NCI-H1694 (cell line): ENCODE data around the gene NFYC.
A peak's percentile ranks its signal among the peaks of the same experiment; 100 is the strongest.
"Not testable (repeated sequence)": the region's sequence is repeated elsewhere in the genome, so short reads cannot be mapped to it uniquely, and the experiment has no call there.

Source experiments
- DNase-seq: peaks from one replicate; lab custom pipeline; 2025; lab: John Stamatoyannopoulos, UW

NFYC gene

GRCh38 chr1:40706626-40707025 is 15.1 kb downstream of the NFYC start:
- DNase-seq: no peak

- DNase-seq: no peak
These were observed 17.2 kb downstream of the NFYC start for GRCh38 chr1:40708750-40709099.

GRCh38 chr1:40709100-40709801 is 17.7 kb downstream of the NFYC start:
- DNase-seq: peak; percentile 63

DNA sequence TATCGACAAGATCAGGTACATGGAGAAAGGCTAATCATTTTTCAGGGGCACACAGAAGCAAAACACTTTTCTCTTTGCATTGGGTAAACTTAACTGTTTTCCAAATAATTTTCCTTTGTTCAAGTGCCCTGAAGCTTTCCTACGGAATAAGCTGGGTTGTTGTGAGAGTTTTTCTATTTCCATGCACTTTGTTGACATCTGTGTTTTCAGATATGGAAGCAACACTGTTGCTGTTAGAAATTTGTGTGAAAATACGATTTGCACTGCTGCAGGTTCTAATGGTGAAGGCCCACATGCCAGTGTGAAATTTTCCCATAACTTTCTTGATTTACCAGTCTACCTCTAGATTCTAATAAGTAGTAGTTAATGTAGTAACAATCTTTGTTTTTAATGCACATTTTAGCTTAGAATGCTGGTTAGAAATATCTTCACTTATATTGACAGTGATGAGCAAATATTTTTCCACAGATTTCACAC is 18.3 kb downstream of the NFYC start:
- no peak for DNase-seq

- no peak for DNase-seq
These were observed 19.2 kb downstream of the NFYC start for GRCh38 chr1:40710581-40711315.

DNA sequence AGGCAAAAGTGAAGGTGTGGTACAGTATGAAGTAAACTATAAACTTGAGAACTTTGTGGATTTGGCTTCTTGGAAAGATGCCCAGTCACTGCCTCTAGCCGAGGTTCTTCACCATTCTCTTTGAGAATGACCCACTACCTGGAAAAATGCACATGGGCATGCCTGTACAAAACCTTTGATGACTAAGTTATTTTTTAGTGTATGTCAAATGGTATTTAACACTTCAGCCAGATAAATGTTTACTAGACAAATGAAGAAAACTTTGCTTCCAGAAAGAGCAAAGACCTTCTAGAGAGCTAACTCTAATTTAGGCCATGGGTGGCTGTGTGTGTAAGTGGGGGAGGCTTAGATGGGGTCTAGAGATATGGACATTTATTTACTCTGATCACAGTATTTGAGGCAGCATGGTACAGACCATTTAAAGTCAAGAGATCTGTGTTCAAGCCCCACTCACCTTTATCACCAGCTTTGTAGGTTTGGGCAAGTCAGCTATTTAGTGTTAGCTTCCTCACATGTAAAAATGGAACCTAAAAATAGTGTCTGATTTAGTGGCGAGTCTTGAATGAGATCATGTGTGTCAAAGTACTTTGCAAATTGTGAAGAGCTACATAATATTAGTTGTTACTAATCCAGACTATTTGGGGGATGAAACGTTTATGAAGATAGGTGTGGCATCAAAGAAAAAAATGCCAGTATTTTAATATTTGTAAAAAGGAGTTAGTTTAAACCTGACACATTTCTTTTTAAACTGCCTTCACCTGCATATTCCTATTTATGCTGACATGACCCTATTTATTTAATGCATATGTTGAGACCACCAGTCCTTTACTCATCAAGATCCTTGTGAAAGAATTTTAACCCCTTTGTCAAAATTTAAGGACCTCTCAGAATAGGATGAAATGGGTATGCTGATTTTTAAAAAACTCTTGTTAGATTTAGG is 20.2 kb downstream of the NFYC start:
- DNase-seq: no peak

DNA sequence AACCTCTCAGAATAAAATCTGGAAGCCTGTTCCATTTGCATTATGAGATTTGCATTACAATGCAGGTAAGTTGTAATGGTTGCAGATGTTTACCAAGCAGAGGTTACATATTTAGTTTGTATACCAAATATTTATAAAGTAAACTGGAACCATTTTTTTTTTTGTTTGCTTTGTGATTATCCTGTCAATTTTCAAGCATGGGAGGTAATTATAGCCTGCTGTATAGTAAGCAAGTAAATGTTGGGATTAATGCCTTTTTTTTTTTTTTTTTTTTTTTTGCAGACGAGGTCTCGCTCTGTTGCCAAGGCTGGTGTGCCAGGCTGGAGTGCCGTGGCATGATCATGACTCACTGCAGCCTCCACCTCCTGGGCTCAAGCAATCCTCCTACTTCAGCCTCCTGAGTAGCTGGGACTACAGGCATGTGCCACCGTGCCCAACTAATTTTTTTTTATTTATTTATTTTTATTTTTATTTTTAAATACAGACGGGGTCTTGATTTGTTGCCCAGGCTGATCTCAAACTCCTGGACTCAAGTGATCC is 21.0 kb downstream of the NFYC start:
- DNase-seq: no peak

DNA sequence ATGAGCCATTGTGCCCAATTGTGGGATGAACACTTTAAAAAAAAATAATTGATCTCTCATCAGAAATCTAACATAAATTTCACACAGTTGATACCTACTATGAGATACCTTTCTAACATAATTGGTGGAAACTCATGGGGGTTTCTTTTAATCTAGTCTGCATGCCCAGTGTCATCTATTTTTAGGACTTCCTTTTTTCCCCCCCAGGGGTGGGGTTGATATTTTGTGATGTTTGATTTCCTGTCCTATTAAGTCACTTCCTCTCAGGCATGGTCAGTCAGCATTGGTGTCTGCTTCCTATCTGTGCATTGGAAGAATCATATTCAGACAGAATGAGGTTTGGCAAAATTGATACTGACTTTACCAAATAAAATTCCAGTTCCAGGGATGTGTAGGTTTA is 21.5 kb downstream of the NFYC start:
- no peak for DNase-seq

DNA sequence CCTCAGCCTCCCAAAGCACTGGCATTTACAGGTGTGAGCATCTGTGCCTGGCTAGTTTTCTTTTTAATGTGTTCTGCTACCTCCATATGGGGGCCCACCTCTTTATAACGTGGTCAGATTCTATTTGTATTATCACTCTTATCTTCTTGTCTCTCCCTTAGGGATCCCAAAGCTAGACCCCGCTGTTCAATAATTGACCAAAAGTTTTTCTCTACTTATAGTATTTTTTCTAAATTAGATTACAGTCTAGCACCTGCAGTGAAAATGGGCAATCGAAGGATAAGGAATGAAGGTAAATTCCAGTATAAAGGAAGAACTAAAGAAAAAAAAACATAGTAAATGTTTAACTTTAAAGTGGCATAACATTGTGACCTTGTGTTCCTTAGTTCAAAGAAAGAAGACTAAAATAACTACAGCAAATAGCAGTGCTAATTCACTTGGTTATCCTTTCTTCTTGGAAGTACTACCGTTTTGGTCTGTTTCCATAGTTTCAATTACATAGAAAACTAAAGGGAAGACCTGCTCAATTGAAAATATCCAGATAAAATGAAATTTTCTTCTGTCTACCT is 24.1 kb downstream of the NFYC start:
- DNase-seq: no peak

GRCh38 chr1:40717065-40717464 is 25.6 kb downstream of the NFYC start:
- no peak for DNase-seq

DNA sequence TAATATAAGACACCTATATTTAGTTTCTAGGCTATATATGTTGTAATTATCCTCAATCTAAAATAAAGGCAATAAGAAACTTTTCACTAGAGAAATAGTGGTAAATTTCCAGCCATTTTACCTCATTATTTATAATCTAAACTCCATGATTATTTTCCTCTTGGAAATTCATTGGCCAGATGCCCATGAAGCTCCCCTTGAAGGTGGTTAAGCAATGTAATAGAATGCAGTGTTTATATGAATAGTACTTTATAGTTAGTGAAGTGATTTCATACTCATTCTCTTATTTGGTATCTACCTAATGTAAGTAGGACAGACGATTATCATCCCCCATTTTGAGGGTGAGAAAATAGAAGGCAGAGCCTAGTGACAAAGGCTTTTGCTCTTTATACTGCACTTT is 26.5 kb downstream of the NFYC start:
- no peak for DNase-seq

DNA sequence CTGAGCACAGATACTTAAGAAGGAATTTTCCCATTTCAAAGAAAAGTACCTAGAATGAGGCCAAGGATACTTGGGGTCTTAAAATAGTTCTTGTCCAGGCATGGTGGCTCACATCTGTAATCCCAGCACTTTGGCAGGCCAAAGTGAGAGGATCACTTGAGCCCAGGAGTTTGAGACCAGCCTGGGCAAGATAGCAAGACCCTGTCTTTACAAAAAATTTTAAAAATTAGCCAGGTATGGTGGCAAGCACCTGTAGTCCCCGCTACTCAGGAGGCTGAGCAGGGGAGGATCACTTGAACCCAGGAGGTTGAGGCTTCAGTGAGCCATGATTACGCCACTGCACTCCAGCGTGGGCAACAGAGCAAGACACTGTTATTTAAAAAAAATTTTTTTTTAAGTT is 29.0 kb downstream of the NFYC start:
- no peak for DNase-seq

- no peak for DNase-seq
These were observed 31.1 kb downstream of the NFYC start for GRCh38 chr1:40722622-40723021.

DNA sequence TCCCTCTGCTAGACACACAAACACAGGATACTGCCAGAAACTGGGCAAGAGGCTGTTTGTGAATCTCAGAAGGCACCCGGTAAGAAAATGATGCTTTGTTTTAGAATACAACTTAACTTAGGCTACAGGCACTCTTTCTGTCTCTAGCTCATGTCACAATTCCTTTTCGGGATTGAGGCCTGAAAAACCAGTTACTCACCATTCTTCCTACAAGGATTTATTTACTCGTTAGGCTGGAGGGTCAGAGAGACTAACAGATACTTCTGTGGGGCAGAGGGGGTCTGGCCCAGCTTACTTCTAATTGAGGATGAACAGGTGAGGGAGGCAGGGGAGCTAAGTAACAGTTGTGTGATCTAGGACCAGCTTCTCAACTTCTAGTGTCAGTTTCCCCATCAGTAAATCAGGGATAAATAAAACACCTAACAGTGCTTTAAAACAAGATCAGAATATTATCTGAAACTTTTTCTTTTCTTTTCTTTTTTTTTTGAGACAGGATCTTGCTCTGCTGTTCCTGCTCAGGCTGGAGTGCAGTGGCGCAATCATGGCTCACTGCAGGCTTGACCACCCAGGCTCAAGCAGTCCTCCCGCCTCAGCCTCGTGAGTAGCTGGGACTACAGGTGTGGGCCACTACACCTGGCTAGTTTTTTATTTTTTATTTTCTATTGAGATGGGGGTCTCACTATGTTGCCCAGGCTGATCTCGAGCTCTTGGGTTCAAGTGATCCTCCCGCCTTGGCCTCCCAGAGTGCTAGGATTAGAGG is 31.9 kb downstream of the NFYC start:
- DNase-seq: no peak

GRCh38 chr1:40727662-40728061 is 36.2 kb downstream of the NFYC start:
- not testable (repeated sequence) for DNase-seq

DNA sequence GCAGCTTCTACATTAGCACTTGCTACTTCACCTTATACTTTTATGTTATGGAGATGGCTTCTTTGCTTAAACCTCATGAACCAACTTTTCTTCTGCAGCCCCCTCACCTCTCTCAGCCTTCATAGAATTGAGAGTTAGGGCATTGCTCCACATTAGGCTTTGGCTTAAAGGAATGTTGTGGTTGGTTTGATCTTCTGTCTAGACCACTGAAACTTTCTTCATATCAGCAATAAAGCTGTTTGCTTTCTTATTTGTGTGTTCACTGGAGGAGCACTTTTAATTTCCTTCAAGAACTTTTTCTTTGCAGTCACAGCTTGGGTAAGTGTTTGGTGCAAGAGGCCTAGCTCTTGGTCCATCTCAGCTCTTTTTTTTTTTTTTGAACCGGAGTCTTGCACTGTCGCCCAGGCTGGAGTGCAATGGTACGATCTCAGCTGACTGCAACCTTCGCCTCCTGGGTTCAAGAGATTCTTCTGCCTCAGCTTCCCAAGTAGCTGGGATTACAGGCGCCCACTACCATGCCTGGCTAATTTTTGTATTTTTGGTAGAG is 37.9 kb downstream of the NFYC start:
- not testable (repeated sequence) for DNase-seq

GRCh38 chr1:40732756-40733301 is 41.3 kb downstream of the NFYC start:
- no peak for DNase-seq

- DNase-seq: no peak
These were observed 43.6 kb downstream of the NFYC start for GRCh38 chr1:40734882-40735628.

- no peak for DNase-seq
These were observed 44.6 kb downstream of the NFYC start for GRCh38 chr1:40736085-40736531.

GRCh38 chr1:40738831-40739230 is 47.3 kb downstream of the NFYC start:
- DNase-seq: no peak
